ENCODE results near the gene ASPRV1.
"Not testable (repeated sequence)": the region's sequence is repeated elsewhere in the genome, so short reads cannot be mapped to it uniquely, and the experiment has no call there.

The ASPRV1 gene

DNA sequence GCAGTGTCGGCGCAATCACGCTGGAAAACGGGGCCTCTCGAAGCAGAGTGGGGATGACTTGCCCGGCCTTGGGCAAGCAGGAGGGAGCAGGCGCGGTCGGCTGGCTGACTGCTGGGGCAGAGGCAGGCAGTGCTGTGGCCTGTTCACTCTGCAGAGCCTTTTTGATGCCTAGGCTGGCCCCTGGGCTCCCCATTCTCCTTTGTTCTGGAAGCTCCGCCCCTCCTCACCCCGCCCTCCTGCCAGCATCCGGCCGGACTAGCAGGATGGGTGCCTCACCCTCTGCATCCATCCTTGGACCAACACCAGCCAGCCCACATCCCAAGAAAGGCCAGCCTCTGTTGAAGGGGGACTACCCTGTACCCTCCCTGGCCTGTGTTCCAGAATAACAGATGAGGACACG, at the start of gene ASPRV1:
TSS of gene ASPRV1 (minus strand) at position 136 of the 400 bp plus-strand sequence. CDS start 195 bp downstream, outside the sequence.
- no peak for FAIRE-seq

DNA sequence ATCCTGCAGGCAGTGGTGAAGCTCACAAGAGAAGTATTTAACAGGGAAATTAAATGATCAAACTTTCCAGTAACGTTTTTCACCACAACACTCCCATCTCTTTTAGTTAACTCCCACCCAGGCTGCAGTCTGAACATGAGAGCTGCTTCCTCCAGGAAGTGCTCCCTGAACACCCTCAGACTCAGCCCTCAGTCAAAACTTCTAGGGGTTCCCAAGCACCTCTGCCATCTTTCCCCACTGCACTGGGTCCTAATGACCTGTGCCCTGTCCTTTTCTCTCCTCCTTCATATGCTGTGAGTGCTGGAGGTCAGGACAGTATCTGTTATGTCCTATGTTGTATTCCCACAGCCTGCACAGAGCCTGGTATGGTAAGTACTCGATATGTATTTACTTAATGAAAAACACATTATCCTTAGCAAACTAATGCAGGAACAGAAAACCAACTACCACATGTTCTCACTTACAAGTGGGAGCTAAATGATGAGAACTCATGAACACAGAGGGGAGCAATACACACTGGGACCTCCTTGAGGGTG, 49.2 kb upstream of the ASPRV1 start:
- no peak for FAIRE-seq

DNA sequence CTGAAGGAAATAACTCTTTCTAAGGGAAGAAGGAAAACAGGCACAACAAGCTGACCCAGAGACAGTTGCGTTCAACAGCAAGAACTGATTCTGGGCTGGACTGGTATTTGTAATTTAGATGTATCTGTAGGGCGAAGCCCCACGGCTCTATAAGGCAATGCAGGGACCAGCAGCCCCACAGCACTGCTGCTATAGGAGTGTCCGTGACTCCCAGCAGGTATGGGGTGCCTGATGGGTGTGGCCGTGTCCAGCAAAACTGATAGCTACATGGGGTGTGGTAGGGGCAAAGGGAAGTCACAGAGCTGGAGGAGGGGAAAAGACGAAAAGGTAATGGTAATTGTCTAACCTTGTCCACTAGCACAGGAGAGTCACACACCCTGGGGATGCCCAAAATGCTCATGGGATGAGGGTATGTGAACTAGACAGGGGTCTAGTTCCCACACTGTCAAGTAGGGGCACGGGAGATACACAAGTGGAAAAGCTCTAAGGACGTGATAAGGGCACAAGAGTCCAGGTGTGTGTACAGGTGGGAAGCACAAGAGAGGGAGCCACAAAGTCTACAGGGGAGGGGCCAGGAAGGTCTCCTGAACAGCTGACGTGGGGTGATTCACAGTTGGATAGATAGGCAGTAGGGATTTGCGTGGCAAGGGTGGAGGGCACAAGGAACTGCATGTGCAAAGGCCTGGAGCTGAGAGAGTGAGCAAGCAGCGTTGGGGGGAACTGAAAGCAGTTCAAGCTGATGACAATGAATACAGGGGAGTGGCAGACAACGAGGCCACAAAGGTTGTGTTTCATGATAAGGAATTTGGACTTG, 48.5 kb upstream of the ASPRV1 start:
- FAIRE-seq: no peak

- no peak for FAIRE-seq
Measured at GRCh38 chr2:70008290-70008689, 46.9 kb upstream of the ASPRV1 start.

DNA sequence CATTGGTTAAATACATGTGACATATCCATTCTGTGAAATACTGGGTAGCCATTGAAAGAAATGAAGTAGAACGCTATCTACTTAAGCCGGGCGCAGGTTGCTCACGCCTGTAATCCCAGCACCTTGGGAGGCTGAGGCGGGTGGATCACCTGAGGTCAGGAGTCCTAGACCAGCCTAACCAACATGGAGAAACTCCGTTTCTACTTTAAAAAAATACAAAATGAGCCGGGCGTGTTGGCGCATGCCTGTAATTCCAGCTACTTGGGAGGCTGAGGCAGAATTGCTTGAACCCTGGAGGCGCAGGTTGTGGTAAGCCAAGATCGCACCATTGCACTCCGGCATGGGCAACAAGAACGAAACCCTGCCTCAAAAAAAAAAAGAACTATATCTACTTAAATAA, 45.7 kb upstream of the ASPRV1 start:
- FAIRE-seq: no peak

DNA sequence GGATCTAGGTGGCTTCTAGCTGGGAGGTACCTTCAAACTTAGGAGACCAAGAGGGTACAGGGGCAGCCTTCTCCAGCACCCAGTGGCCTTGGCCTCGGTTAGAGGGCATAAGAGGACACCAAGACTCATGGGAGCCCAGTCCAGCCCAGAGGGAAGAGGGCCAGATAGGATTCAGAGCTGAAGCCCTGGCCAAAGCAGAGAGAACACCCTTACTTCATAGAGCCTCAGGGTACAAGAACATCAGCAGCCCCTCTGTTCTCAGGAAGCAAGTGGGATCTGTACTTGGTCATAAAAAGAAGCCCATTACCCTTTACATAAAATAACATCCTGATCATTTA, 45.0 kb upstream of the ASPRV1 start:
- no peak for FAIRE-seq

DNA sequence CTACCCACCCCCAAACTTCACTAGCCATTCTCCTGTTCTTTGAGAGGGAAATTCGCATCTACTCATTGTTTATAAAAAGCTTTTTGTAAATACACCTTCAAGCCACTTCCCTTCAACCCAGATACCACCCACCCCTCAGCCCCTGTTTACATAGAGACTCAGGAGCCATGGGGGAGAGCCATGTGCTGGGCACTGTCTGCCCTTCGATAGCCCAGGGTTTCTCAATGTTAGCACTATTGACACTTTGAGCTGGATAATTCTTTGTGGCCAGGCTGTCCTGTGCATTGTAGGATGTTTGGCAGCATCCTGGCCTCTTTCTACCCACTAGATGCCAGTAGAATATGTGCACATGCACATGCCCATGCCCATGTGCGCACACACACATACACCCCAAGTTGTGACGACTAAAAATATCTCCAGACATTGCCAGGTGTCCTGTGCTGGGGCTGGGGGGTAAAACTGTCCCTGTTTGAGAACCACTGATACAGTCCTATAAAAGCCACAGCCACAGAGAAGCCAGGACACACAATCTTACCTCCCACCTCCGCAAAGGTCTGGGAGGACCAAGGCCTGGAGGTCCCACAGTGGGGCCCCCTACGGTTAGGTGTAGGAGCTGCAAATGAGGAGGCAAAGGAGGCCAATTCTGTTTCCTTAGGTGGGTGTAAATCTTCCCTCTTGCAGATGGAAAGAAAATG, 44.5 kb upstream of the ASPRV1 start:
- FAIRE-seq: no peak

DNA sequence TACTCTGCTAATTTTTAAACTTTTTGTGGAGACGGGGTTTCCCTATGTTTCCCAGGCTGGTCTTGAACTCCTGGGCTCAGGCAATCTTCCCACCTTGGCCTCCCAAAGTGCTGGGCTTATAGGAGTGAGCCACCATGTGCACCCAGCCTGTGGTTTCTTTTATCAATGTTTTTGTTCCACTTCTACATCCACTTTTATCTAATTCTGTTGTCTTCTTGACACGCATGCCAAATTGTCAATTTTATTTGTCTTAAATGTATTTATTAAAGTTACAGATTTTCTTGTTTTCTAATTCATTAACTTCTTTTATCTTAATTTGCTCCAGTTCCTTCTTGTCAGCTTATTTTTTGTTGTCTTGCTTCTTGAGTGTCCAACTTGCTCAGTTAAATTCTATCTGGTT, 43.8 kb upstream of the ASPRV1 start:
- FAIRE-seq: no peak

DNA sequence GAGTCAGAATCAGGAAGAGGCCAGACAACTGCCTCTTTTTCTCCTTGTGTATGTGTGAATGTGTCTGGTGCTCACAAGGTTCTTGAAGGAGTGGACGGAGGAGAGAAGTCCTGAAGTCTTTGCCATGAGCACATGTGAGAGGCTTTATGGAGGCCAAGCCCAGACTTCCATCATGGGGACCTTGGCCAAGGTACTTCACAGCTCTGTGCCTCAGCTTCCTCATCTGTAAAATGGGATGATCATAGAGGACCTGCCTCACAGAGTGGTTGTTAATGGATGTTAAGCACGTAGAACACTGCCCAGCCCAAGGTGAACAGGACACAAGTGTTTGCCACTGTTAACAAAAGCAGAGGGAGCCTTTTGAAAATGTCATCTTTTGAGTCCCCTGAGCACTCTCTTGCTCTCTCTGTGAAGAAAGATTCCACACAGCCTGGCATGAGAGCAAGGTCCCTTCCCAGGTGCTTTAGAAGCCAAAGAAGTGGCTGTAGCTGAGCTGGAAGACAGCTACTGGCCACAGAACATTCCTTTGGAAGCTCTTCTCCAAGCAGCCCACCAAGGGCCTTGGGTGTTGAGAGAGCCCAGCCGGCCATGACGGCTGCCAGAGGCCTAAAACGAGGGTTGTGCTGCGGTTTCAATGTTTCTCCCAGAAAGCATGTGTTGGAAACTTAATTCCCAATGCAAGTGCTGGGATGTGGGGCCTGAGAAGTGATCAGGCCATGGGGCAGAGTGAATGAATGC, 41.8 kb upstream of the ASPRV1 start:
- FAIRE-seq: no peak

- FAIRE-seq: no peak
Measured at GRCh38 chr2:70002241-70002899, 40.9 kb upstream of the ASPRV1 start.

GRCh38 chr2:70000529-70000928, 39.1 kb upstream of the ASPRV1 start:
- FAIRE-seq: not testable (repeated sequence)

GRCh38 chr2:69998761-69999160, 37.3 kb upstream of the ASPRV1 start:
- FAIRE-seq: no peak

DNA sequence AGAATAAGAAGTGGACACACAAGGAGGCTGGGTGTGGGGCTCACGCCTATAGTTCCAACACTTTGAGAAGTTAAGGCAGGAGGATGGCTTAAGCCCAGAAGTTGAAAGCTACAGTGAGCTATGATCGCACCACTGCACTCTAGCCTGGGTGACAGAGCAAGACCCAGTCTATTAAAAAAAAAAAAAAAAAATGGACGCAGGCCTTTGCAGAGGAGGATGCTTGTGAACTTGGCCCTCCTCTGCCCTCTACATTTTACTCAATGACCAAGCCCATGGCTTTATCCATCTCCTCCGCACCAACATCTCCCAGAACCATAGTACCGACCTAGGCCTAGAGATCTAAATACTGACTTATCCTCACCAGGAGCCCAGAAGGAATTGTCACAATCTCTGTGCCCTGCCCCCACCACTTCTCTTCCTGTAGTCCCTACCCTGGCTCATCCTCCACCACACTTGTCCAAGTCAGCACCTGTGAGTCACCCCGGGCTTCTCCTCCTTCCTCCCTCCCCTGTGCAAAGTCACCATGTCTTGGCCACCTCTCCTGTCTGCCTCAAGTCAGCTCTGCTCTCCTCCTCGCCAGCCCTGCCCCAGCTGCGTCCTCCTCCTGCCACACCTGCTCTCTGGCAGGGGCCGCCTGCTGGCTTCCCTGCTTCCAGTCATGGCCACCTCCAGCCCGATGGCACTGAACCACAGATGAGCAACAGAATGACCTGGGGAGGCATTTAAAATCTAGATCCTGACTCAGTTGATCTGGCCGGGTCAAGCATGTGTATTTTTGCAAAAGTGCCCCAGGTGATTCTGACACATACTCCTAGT, 35.8 kb upstream of the ASPRV1 start:
- FAIRE-seq: no peak

GRCh38 chr2:69995511-69995910, 34.1 kb upstream of the ASPRV1 start:
- no peak for FAIRE-seq

- FAIRE-seq: no peak
Measured at GRCh38 chr2:69994166-69994565, 32.7 kb upstream of the ASPRV1 start.

DNA sequence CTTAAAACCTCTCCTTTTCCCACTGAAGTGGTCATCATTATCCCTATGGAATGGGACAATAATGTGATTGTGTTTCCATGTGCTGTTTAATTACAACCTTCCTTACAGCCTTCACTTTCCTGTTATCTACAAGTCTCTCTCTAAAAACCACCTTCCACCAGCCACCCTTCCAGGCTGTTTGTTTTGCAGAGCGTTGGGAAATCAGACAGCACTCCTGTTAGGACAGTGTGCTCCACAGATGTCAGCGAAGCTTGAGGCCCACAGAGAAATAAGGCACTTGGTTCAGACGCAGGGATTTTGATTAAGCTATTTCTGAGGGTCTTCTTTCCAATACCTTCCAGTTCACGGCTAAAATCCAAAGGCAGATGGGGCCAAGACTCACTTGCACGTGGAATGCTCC, 32.3 kb upstream of the ASPRV1 start:
- no peak for FAIRE-seq

- no peak for FAIRE-seq
Measured at GRCh38 chr2:69993048-69993565, 31.7 kb upstream of the ASPRV1 start.

GRCh38 chr2:69992310-69993047, 31.0 kb upstream of the ASPRV1 start:
- no peak for FAIRE-seq

GRCh38 chr2:69989441-69990105, 28.1 kb upstream of the ASPRV1 start:
- no peak for FAIRE-seq

- FAIRE-seq: no peak
Measured at GRCh38 chr2:69989009-69989408, 27.6 kb upstream of the ASPRV1 start.

All from endometrium (tissue), 2 donors.